Uterus (tissue), 4 donors: ENCODE data around the gene ACAP2. TPM values are rescaled to one million over a fixed set of nuclear protein-coding genes. Genes with fewer than 3 reads are reported as not detected.
"Not testable (repeated sequence)": the region's sequence is repeated elsewhere in the genome, so short reads cannot be mapped to it uniquely, and the experiment has no call there.

Experiments
- DNase-seq, 2 donors: peaks; one replicate each; pipeline ENCODE4 v3.0.0-alpha.2; 2019 to 2020
- H3K27ac ChIP-seq, 2 donors: fragments of 200-600 bp; sonication (generic); 1 replicate in 1 of 2; 2 replicates in 1 of 2; pipeline ENCODE4 v1.5.1; 2016 to 2018
- H3K27me3 ChIP-seq, 2 donors: fragments of 200-600 bp; sonication (generic); one replicate each; pipeline ENCODE4 v1.5.1; 2018 to 2019; ENCODE audit warnings: control low read depth in 1 of 2
- H3K36me3 ChIP-seq, 2 donors: fragments of 200-600 bp; sonication (generic); one replicate each; pipeline ENCODE4 v1.5.1; 2019; ENCODE audit warnings: control low read depth in 1 of 2
- H3K4me1 ChIP-seq, 2 donors: fragments of 200-600 bp; sonication (generic); one replicate each; pipeline ENCODE4 v1.5.1; 2018 to 2019; ENCODE audit warnings: control low read depth in 1 of 2
- H3K4me3 ChIP-seq, 2 donors: fragments of 200-600 bp; sonication (generic); 1 replicate in 1 of 2; 2 replicates in 1 of 2; pipeline ENCODE4 v1.5.1; 2018 to 2019; ENCODE audit warnings: mild to moderate bottlenecking in 1 of 2
- H3K9me3 ChIP-seq, 2 donors: fragments of 200-600 bp; sonication (generic); one replicate each; pipeline ENCODE4 v1.5.1; 2019; ENCODE audit warnings: control low read depth in 1 of 2
- CTCF ChIP-seq, 4 experiments: fragments of 200-600 bp in 2 of 4; fragments of 450-650 bp in 2 of 4; sonication (generic) in 2 of 4; IDR thresholded peaks; one replicate each; pipeline ENCODE4 v1.5.1; 2016 to 2019; ENCODE audit warnings: antibody characterized with exemption in 4 of 4, mild to moderate bottlenecking in 2 of 4, moderate library complexity in 1 of 4
- POLR2A ChIP-seq, 2 donors: fragments of 450-650 bp; IDR thresholded peaks; one replicate each; pipeline ENCODE4 v1.6.1; 2016; ENCODE audit warnings: antibody characterized with exemption in 2 of 2, mild to moderate bottlenecking in 1 of 2, moderate library complexity in 1 of 2
- intact Hi-C: fragments of 100-400 bp; cut with DNase I; formaldehyde crosslinking; loops from one replicate; pipeline ENCODE4 v1.15.1; 2023; ENCODE audit warnings: low total_unique reads
- total RNA-seq, 4 donors: library from RNA; depleted of rRNA in 3 of 4; stranded (reverse); fragments of >200 nt in 3 of 4; gene quantifications; one replicate each; pipeline versions ENCODE4 v1.1.0 to v1.2.4, GENCODE V29; 2014 to 2023
- donor health status: DM: yes; HTN: yes; CAD: no.

The ACAP2 gene
- 100 to 1,000 TPM in 1 of 4 donors, 10 to 100 TPM in 3; 40.3 to 140 (median 68.6) TPM for total RNA-seq

- no peaks in the 10 kb centered on the region for H3K27me3 ChIP-seq
- DNase-seq = peak; percentile 99 to 100
- no peaks in the 10 kb centered on the region for H3K36me3 ChIP-seq
- peak within 1 kb of the TSS; percentile 92 to 95 for H3K27ac ChIP-seq
- H3K9me3 ChIP-seq = no peaks in the 10 kb centered on the region
- peak within 1 kb of the TSS; percentile 95 to 98 for H3K4me3 ChIP-seq
- intact Hi-C loops = no loop called here
- peaks cover 0 to 4% of the 10 kb centered on the region in 2 donors for H3K4me1 ChIP-seq
- TF ChIP-seq POLR2A (IDR thresholded peaks at IDR 0.05) (peak; percentile 94 to 98), CTCF (IDR thresholded peaks at IDR 0.05) (peak in 1 of 4 experiments; percentile 10)
Measured at GRCh38 chr3:195442573-195443390, at the start of gene ACAP2. Gene ACAP2 (minus strand): TSS chr3:195443020. CDS start chr3:195442847, 173 bp downstream.

- TF ChIP-seq CTCF (IDR thresholded peaks at IDR 0.05) = no peak
- no peak for TF ChIP-seq POLR2A (IDR thresholded peaks at IDR 0.05)
- no peaks in the 10 kb centered on the region for H3K36me3 ChIP-seq
- H3K4me3 ChIP-seq = no peak overlapping the region
- DNase-seq = no peak
- H3K27me3 ChIP-seq = no peaks in the 10 kb centered on the region
- intact Hi-C loops = no loop called here
- no peak overlapping the region for H3K27ac ChIP-seq
- no peaks in the 10 kb centered on the region for H3K9me3 ChIP-seq
- no peaks in the 10 kb centered on the region for H3K4me1 ChIP-seq
Measured at GRCh38 chr3:195475614-195476013, 32.8 kb upstream of the ACAP2 start.

GRCh38 chr3:195475116-195475515, 32.3 kb upstream of the ACAP2 start:
- H3K4me1 ChIP-seq, H3K36me3 ChIP-seq, intact Hi-C loops, H3K27ac ChIP-seq, H3K27me3 ChIP-seq, H3K9me3 ChIP-seq, H3K4me3 ChIP-seq, DNase-seq: not testable (repeated sequence)

- Histone ChIP-seq H3K4me1 (no peaks in the 10 kb centered on the region), H3K27ac (no peak overlapping the region), H3K27me3 (no peaks in the 10 kb centered on the region), H3K4me3 (no peak overlapping the region), H3K36me3 (no peaks in the 10 kb centered on the region), H3K9me3 (no peaks in the 10 kb centered on the region)
- TF ChIP-seq CTCF (IDR thresholded peaks at IDR 0.05) = no peak
- TF ChIP-seq POLR2A (IDR thresholded peaks at IDR 0.05) = no peak
- no peak for DNase-seq
- intact Hi-C loops = no loop called here
Measured at GRCh38 chr3:195468841-195469240, 26.0 kb upstream of the ACAP2 start.

- no peak for DNase-seq
- H3K36me3 ChIP-seq = no peaks in the 10 kb centered on the region
- intact Hi-C loops = no loop called here
Measured at GRCh38 chr3:195468391-195468776, 25.6 kb upstream of the ACAP2 start.

More at GRCh38 chr3:195468391-195468776, 25.6 kb upstream of the ACAP2 start:
- Histone ChIP-seq H3K27me3 (no peaks in the 10 kb centered on the region), H3K4me1 (no peaks in the 10 kb centered on the region), H3K27ac (no peak overlapping the region), H3K9me3 (no peaks in the 10 kb centered on the region), H3K4me3 (no peak overlapping the region)
- TF ChIP-seq CTCF (IDR thresholded peaks at IDR 0.05) = no peak
- TF ChIP-seq POLR2A (IDR thresholded peaks at IDR 0.05) = no peak
